Natural killer cell (primary cell): ENCODE data around the gene PC. TPM values are rescaled to one million over a fixed set of nuclear protein-coding genes. Genes with fewer than 3 reads are reported as not detected.
"Not testable (repeated sequence)": the region's sequence is repeated elsewhere in the genome, so short reads cannot be mapped to it uniquely, and the experiment has no call there.

Source experiments
- ATAC-seq, 3 donors: fragments of 150-1000 bp in 2 of 3; fragments of 200-7000 bp in 1 of 3; cut with Tn5 transposase; 1 replicate in 1 of 3; 2 replicates in 2 of 3; pipeline ENCODE4 v1.10.0; 2021; ENCODE audit warnings: mild to moderate bottlenecking in 2 of 3, moderate library complexity in 2 of 3
- DNase-seq, 2 donors: peaks; one replicate each; pipeline versions ENCODE4 v3.0.0 to v3.0.0-alpha.2; 2013 to 2021; ENCODE audit warnings: mixed read lengths in 1 of 2
- H3K27ac ChIP-seq: one replicate; pipeline ENCODE4 v1.5.1; 2013; ENCODE audit warnings: mild to moderate bottlenecking, low read length
- H3K27me3 ChIP-seq: one replicate; pipeline ENCODE4 v1.6.1; 2013; ENCODE audit warnings: low read length; ENCODE audit not compliant: control insufficient read depth, insufficient read depth
- H3K36me3 ChIP-seq: one replicate; pipeline ENCODE4 v1.6.1; 2013; ENCODE audit warnings: low read length; ENCODE audit not compliant: control insufficient read depth, insufficient read depth
- H3K4me1 ChIP-seq: one replicate; pipeline ENCODE4 v1.6.1; 2013; ENCODE audit warnings: low read length; ENCODE audit not compliant: control insufficient read depth, insufficient read depth
- H3K4me3 ChIP-seq: one replicate; pipeline ENCODE4 v1.5.1; 2013; ENCODE audit warnings: low read length
- H3K9me3 ChIP-seq: one replicate; pipeline ENCODE4 v1.6.1; 2013; ENCODE audit warnings: low read length; ENCODE audit not compliant: control insufficient read depth, insufficient read depth
- H3K27ac Mint-ChIP-seq, 2 donors: one replicate each; pipeline ENCODE4 v1.8.0; 2022; ENCODE audit warnings: mild to moderate bottlenecking in 2 of 2, mixed read lengths in 2 of 2, moderate library complexity in 1 of 2
- H3K27me3 Mint-ChIP-seq, 2 donors: one replicate each; pipeline ENCODE4 v1.8.0; 2022; ENCODE audit warnings: low read depth in 2 of 2, mixed read lengths in 2 of 2
- H3K36me3 Mint-ChIP-seq: one replicate; pipeline ENCODE4 v1.8.0; 2022; ENCODE audit warnings: mixed read lengths
- H3K4me1 Mint-ChIP-seq, 2 donors: one replicate each; pipeline ENCODE4 v1.8.0; 2022; ENCODE audit warnings: mixed read lengths in 2 of 2
- H3K4me3 Mint-ChIP-seq: one replicate; pipeline ENCODE4 v1.8.0; 2022; ENCODE audit warnings: mild to moderate bottlenecking, moderate library complexity, mixed read lengths
- H3K9me3 Mint-ChIP-seq, 2 donors: one replicate each; pipeline ENCODE4 v1.8.0; 2022; ENCODE audit warnings: mixed read lengths in 2 of 2
- WGBS: methylation state at CpG from one replicate; pipeline ENCODE4 v1.1.7; 2013; ENCODE audit warnings: missing lambda C conversion rate; ENCODE audit not compliant: insufficient coverage; 5-methylcytosine and 5-hydroxymethylcytosine counted together
- intact Hi-C: fragments of 100-400 bp; cut with micrococcal nuclease; formaldehyde crosslinking; loops from one replicate; pipeline ENCODE4 v1.14.2; 2022
- total RNA-seq, 4 donors: library from RNA; stranded (reverse); fragments of 120-200 nt in 1 of 4; gene quantifications; one replicate each; pipeline versions ENCODE4 v1.2.3 to v1.2.4, GENCODE V29; 2013 to 2022
- TF ChIP-seq, protein P1 (sequence below): fragments of 200-600 bp; IDR thresholded peaks from one replicate; pipeline ENCODE4 v1.8.0; 2022; ENCODE audit warnings: antibody characterized with exemption

The PC gene
- total RNA-seq, 3 donors from 2014 or later (not counting 1 experiment from before 2014, with no cell fraction given): 4.1 to 5.9 (median 4.6) TPM

DNA sequence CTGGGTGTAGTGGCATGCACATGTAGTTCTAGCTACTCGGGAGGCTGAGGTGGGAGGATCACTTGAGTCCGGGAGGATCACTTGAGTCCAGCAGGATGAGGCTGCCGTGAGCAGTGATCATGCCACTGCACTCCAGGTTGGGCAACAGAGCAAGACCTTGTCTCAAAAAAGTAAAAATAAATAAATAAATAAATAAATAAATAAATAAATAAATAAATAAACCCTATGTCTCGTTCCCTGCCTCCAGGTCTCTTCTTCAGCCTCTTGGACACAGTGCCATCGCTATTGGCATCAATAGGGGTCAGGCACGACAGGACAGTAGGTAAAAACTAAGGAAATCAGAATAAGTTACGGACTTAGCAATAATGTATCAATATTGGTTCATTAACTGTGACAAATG is 41.4 kb upstream of the PC start:
- H3K27ac Mint-ChIP-seq: no peak overlapping the region
- H3K9me3 Mint-ChIP-seq: no peaks in the 10 kb centered on the region
- H3K4me1 Mint-ChIP-seq: no peaks in the 10 kb centered on the region
- intact Hi-C loops: no loop called here
- Histone ChIP-seq H3K27me3 (no peaks in the 10 kb centered on the region), H3K27ac (no peak overlapping the region), H3K4me1 (no peaks in the 10 kb centered on the region), H3K9me3 (no peaks in the 10 kb centered on the region), H3K4me3 (no peak overlapping the region), H3K36me3 (no peaks in the 10 kb centered on the region)
- no peak overlapping the region for H3K4me3 Mint-ChIP-seq
- ATAC-seq (no peak), DNase-seq (no peak)
- 89% methylated on average over 6 of the region's 7 CpGs for WGBS
- H3K27me3 Mint-ChIP-seq: peaks cover 7 to 15% of the 10 kb centered on the region in 2 donors
- no peaks in the 10 kb centered on the region for H3K36me3 Mint-ChIP-seq
- TF ChIP-seq, protein P1, sequence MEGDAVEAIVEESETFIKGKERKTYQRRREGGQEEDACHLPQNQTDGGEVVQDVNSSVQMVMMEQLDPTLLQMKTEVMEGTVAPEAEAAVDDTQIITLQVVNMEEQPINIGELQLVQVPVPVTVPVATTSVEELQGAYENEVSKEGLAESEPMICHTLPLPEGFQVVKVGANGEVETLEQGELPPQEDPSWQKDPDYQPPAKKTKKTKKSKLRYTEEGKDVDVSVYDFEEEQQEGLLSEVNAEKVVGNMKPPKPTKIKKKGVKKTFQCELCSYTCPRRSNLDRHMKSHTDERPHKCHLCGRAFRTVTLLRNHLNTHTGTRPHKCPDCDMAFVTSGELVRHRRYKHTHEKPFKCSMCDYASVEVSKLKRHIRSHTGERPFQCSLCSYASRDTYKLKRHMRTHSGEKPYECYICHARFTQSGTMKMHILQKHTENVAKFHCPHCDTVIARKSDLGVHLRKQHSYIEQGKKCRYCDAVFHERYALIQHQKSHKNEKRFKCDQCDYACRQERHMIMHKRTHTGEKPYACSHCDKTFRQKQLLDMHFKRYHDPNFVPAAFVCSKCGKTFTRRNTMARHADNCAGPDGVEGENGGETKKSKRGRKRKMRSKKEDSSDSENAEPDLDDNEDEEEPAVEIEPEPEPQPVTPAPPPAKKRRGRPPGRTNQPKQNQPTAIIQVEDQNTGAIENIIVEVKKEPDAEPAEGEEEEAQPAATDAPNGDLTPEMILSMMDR: no peak

DNA sequence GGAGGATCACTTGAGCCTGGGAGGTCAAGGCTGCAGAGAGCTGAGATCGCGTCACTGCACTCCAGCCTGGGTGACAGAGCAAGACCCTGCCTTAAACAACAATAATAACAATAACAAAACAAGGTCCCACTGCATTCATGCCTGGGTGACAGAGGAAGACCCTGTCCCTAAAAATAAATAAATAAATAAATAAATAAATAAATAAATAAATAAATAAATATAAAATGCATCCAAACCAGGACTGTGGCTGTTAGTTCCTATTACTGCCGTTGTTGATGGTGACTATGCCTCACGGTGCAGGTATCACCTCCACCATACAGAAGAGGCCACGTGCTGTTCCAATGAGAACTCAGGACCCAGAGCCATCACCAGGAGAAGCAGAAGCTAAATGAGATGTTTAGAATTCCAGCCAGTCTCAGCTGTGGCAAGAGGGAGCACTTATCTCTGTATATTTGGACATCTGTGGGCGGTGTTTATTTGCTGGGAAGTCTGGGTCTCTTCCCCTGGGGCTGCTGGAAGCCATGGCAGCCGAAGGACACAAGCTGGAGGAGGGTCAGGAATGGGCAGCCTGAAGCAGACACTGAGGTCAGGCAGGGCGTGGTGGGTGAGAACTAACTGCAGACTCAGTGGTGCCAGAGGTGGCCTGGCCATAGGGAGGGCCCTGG is 38.6 kb upstream of the PC start:
- no peak for ATAC-seq
- Mint-ChIP-seq H3K9me3 (no peaks in the 10 kb centered on the region), H3K27ac (no peak overlapping the region), H3K4me3 (no peak overlapping the region), H3K4me1 (no peaks in the 10 kb centered on the region), H3K36me3 (no peaks in the 10 kb centered on the region), H3K27me3 (peaks cover 9 to 10% of the 10 kb centered on the region in 2 donors)
- Histone ChIP-seq H3K4me3 (no peak overlapping the region), H3K27ac (no peak overlapping the region), H3K36me3 (no peaks in the 10 kb centered on the region), H3K4me1 (no peaks in the 10 kb centered on the region), H3K27me3 (peaks cover 2% of the 10 kb centered on the region), H3K9me3 (no peaks in the 10 kb centered on the region)
- no peak for DNase-seq
- intact Hi-C loops: no loop called here
- whole genome bisulfite sequencing: 81% methylated on average over 8 of the region's 8 CpGs
- TF ChIP-seq, protein P1: no peak

DNA sequence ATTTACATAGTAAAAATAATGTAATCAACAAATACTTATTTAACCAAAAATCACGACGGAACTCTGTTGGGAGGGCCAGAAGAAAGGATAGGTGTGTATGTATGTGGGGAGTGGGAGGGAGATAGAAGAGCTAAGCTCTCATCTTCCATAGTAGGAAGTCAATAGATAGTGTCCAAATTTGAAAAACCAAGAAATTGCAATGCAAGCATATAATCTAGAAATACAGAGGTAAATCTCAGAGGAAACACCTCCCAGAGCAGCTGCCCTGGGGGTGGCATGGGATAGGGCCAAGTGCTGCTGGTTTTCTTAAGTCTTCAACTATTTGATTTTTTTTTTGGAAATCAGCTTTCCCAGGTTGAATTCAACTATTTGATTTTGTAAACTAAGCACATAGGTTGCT is 33.9 kb upstream of the PC start:
- Mint-ChIP-seq H3K27me3 (peaks cover 4 to 9% of the 10 kb centered on the region in 2 donors), H3K4me1 (peaks cover 0 to 7% of the 10 kb centered on the region in 2 donors), H3K36me3 (no peaks in the 10 kb centered on the region), H3K27ac (no peak overlapping the region), H3K9me3 (no peaks in the 10 kb centered on the region), H3K4me3 (no peak overlapping the region)
- Histone ChIP-seq H3K27me3 (peaks cover 2% of the 10 kb centered on the region), H3K27ac (no peak overlapping the region), H3K4me3 (no peak overlapping the region), H3K36me3 (no peaks in the 10 kb centered on the region), H3K9me3 (no peaks in the 10 kb centered on the region), H3K4me1 (no peaks in the 10 kb centered on the region)
- TF ChIP-seq, protein P1: no peak
- ATAC-seq: no peak
- intact Hi-C loops: no loop called here
- 83% methylated on average over 2 of the region's 2 CpGs for WGBS
- DNase-seq: no peak

DNA sequence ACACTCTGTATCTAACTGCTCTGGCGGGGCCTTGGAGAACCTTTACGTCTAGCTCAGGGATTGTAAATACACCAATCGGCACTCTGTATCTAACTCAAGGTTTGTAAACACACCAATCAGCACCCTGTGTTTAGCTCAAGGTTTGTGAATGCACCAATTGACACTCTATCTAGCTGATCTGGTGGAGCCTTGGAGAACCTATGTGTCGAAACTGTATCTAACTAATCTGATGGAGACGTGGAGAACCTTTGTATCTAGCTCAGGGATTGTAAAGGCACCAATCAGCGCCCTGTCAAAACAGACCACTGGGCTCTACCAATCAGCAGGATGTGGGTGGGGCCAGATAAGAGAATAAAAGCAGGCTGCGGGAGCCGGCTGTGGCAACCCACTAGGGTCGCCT is 31.2 kb upstream of the PC start:
- H3K27me3 Mint-ChIP-seq, H3K9me3 Mint-ChIP-seq, H3K4me3 Mint-ChIP-seq, intact Hi-C loops, H3K27me3 ChIP-seq, H3K36me3 Mint-ChIP-seq, H3K27ac ChIP-seq, ATAC-seq, DNase-seq, H3K4me1 Mint-ChIP-seq, H3K36me3 ChIP-seq, H3K9me3 ChIP-seq, H3K4me3 ChIP-seq, H3K27ac Mint-ChIP-seq, H3K4me1 ChIP-seq: not testable (repeated sequence)
- 90% methylated on average over 8 of the region's 9 CpGs for WGBS

DNA sequence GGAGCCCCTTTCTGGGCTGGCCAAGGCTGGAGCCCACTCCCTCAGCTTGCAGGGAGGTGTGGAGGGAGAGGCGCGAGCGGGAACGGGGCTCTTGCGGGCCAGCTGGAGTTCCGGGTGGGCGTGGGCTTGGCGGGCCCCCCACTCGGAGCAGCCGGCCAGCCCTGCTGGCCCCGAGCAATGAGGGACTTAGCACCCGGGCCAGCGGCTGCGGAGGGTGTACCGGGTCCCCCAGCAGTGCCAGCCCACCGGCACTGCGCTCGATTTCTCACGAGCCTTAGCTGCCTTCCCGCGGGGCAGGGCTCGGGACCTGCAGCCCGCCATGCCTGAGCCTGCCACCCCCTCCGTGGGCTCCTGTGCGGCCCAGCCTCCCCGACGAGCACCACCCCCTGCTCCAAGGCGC is 30.6 kb upstream of the PC start:
- ATAC-seq, H3K4me1 Mint-ChIP-seq, H3K4me1 ChIP-seq, H3K36me3 Mint-ChIP-seq, H3K9me3 Mint-ChIP-seq, H3K27me3 Mint-ChIP-seq, H3K9me3 ChIP-seq, H3K36me3 ChIP-seq, H3K27ac Mint-ChIP-seq, intact Hi-C loops, DNase-seq, H3K4me3 Mint-ChIP-seq, H3K27me3 ChIP-seq, H3K27ac ChIP-seq, H3K4me3 ChIP-seq: not testable (repeated sequence)
- WGBS: 96% methylated on average over 27 of the region's 28 CpGs
